Measurements from ENCODE around the gene JAK1.

JAK1 gene

DNA sequence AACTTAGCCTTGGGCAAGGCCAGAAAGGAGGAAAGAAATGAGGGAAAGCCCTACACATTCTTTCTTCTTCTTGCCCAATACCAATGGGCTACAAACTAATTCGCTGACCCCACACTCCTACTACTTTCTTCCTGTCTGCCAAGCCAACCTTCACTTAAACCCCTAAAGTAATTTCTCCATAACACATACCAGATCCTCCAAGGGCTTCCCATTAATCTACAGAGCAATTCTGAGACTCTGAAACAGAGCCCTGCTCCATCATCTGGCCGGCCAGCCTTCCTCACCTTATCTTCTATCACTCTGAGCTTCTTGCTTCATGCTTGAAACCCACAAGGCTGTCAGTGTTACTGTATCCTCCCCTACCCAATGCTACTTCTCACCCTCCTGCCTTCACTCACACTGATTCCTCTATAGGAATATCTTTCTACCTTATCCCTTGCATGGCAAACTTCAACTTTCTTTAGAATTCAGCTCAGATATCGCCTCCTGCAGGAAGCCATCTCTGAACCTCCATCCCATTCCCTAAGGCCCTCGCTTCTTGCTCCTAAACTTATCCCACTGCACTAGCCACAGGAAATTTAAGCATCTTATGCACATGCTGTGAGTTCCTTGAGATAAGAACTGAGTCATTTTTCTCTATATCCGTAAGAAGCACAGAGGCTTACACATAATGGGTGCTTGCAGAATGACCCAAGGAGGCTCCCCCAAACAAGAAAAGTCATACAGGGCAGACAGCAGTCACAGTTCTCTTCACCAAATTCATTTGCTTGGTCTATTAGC, 81.9 kb downstream of the JAK1 start:
- DNase-seq (ENCODE audit: low read depth): no peak
- no peak overlapping the region for H3K9ac ChIP-seq (ENCODE audit: low read length)
- no peak overlapping the region for H3K4me3 ChIP-seq (ENCODE audit: low read length)
- peaks cover 28% of the 10 kb centered on the region for H3K4me1 ChIP-seq (ENCODE audit: control insufficient read depth, insufficient read depth, low read length)
- H3K27me3 ChIP-seq (replicated peaks; ENCODE audit: control insufficient read depth, insufficient read depth, low read length): no peaks in the 10 kb centered on the region
- H3K9me3 ChIP-seq (ENCODE audit: control insufficient read depth, low read length): no peaks in the 10 kb centered on the region
- H3K36me3 ChIP-seq (ENCODE audit: control insufficient read depth, insufficient read depth, low read length, severe bottlenecking): peaks cover 37% of the 10 kb centered on the region

GRCh38 chr1:64882574-64883255, 83.6 kb downstream of the JAK1 start:
- peaks cover 50% of the 10 kb centered on the region for H3K36me3 ChIP-seq (ENCODE audit: control insufficient read depth, insufficient read depth, low read length, severe bottlenecking)
- no peak overlapping the region for H3K4me3 ChIP-seq (ENCODE audit: low read length)
- peaks cover 14% of the 10 kb centered on the region for H3K4me1 ChIP-seq (ENCODE audit: control insufficient read depth, insufficient read depth, low read length)
- DNase-seq (ENCODE audit: low read depth): no peak
- H3K27me3 ChIP-seq (replicated peaks; ENCODE audit: control insufficient read depth, insufficient read depth, low read length): no peaks in the 10 kb centered on the region
- no peaks in the 10 kb centered on the region for H3K9me3 ChIP-seq (ENCODE audit: control insufficient read depth, low read length)
- no peak overlapping the region for H3K9ac ChIP-seq (ENCODE audit: low read length)

DNA sequence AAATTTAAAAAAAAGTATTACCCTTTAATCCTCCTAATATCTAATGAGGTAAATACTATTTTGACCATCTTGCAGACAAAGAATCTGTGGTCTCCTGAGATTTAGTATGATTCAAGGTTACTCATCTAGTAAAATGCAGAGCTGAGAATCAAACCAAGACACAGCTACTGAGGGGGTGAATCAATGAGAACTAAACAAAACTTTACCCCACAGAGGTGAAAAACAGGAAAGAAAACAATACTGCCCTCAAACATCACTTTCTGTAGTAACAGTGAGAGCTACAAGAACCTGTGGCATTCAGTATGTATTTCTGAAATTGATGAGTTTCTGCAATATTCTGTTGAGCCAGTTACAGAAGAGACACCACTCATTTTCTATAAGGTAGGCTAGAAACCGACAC, 85.1 kb downstream of the JAK1 start:
- Histone ChIP-seq H3K4me3 (ENCODE audit: low read length) (no peak overlapping the region), H3K36me3 (ENCODE audit: control insufficient read depth, insufficient read depth, low read length, severe bottlenecking) (peaks cover 64% of the 10 kb centered on the region), H3K9ac (ENCODE audit: low read length) (no peak overlapping the region), H3K27me3 (replicated peaks; ENCODE audit: control insufficient read depth, insufficient read depth, low read length) (no peaks in the 10 kb centered on the region), H3K9me3 (ENCODE audit: control insufficient read depth, low read length) (no peaks in the 10 kb centered on the region), H3K4me1 (ENCODE audit: control insufficient read depth, insufficient read depth, low read length) (peaks cover 10% of the 10 kb centered on the region)
- no peak for DNase-seq (ENCODE audit: low read depth)

DNA sequence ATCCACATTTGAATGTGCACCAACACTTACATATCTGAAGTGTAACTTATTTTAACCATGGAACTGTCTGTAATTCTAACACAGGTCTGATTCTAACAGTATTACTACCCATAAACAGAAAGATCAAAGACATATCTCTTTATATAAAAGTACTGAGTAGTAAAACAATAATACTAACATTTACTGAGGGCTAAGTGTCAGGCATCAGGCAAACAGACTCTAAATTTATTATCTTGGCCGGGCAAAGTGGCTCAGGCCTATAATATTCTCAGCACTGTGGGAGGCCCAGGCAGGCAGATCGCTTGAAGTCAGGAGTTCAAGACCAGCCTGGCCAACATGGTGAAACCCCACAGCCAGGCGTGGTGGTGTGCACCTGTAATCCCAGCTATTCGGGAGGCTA, 85.9 kb downstream of the JAK1 start:
- H3K9ac ChIP-seq (ENCODE audit: low read length): no peak overlapping the region

DNA sequence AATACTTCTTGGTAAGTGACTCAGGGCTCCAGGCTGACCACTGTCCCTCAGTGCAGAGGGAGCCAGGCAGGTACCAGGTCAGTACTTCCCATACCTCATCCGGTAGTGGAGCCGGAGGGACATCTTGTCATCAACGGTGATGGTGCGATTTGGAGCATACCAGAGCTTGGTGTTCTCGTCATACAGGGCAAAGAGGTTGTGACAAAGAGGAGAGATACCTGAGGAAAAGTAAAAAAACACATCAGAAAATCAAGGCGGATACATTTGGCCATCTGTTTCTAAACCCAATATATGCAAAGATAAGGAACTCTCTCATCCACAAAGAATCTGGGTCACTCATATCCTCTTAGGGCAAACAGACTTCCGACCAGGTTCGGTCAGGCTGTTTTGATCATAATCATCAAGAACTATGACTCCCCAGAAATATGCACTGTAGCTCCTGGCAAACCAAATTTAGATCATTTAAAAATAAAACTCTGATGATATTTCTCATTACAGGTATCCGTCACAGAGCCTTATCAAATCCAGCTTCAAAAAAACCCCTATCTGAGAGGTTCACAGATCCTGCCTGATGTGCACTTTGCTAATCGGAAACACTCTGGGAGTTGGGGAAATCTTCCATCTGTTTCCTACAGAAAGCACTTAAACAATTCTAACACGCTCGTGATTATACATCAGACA, 87.3 kb downstream of the JAK1 start:
- peaks cover 74% of the 10 kb centered on the region for H3K36me3 ChIP-seq (ENCODE audit: control insufficient read depth, insufficient read depth, low read length, severe bottlenecking)
- H3K27me3 ChIP-seq (replicated peaks; ENCODE audit: control insufficient read depth, insufficient read depth, low read length): no peaks in the 10 kb centered on the region
- no peak overlapping the region for H3K9ac ChIP-seq (ENCODE audit: low read length)
- DNase-seq (ENCODE audit: low read depth): no peak
- H3K9me3 ChIP-seq (ENCODE audit: control insufficient read depth, low read length): no peaks in the 10 kb centered on the region
- H3K4me3 ChIP-seq (ENCODE audit: low read length): no peak overlapping the region
- peaks cover 10% of the 10 kb centered on the region for H3K4me1 ChIP-seq (ENCODE audit: control insufficient read depth, insufficient read depth, low read length)

More for the DNA sequence above, 85.9 kb downstream of the JAK1 start:
- Histone ChIP-seq H3K4me1 (ENCODE audit: control insufficient read depth, insufficient read depth, low read length) (peaks cover 10% of the 10 kb centered on the region), H3K27me3 (replicated peaks; ENCODE audit: control insufficient read depth, insufficient read depth, low read length) (no peaks in the 10 kb centered on the region), H3K36me3 (ENCODE audit: control insufficient read depth, insufficient read depth, low read length, severe bottlenecking) (peaks cover 72% of the 10 kb centered on the region), H3K9me3 (ENCODE audit: control insufficient read depth, low read length) (no peaks in the 10 kb centered on the region), H3K4me3 (ENCODE audit: low read length) (no peak overlapping the region)
- no peak for DNase-seq (ENCODE audit: low read depth)

GRCh38 chr1:64878090-64878489, 88.3 kb downstream of the JAK1 start:
- no peak overlapping the region for H3K9ac ChIP-seq (ENCODE audit: low read length)

DNA sequence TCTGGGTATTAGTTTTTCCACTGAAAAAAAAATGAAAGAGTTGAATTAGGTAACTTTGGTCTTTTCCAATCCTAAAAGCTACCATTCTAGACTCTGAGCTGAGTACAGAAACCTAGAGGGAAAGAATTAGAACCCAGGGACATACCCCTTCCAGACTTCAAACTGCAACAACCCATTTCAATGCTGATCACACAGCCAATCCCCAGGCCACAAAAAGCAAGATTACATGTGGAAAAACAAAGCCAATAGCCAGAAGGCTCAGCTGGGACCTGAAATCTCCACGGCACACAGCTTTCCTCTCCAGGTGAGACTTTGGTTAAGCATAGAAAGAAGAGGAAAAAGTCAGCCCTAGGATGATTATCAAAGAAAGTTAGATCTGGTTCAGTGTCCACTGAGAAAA, 88.8 kb downstream of the JAK1 start:
- H3K9ac ChIP-seq (ENCODE audit: low read length): no peak overlapping the region
- peaks cover 75% of the 10 kb centered on the region for H3K36me3 ChIP-seq (ENCODE audit: control insufficient read depth, insufficient read depth, low read length, severe bottlenecking)
- no peak for DNase-seq (ENCODE audit: low read depth)
- no peak overlapping the region for H3K4me3 ChIP-seq (ENCODE audit: low read length)
- no peaks in the 10 kb centered on the region for H3K27me3 ChIP-seq (replicated peaks; ENCODE audit: control insufficient read depth, insufficient read depth, low read length)
- H3K4me1 ChIP-seq (ENCODE audit: control insufficient read depth, insufficient read depth, low read length): peaks cover 18% of the 10 kb centered on the region
- no peaks in the 10 kb centered on the region for H3K9me3 ChIP-seq (ENCODE audit: control insufficient read depth, low read length)

More at GRCh38 chr1:64878090-64878489, 88.3 kb downstream of the JAK1 start:
- Histone ChIP-seq H3K4me1 (ENCODE audit: control insufficient read depth, insufficient read depth, low read length) (peaks cover 17% of the 10 kb centered on the region), H3K36me3 (ENCODE audit: control insufficient read depth, insufficient read depth, low read length, severe bottlenecking) (peaks cover 75% of the 10 kb centered on the region), H3K4me3 (ENCODE audit: low read length) (no peak overlapping the region), H3K27me3 (replicated peaks; ENCODE audit: control insufficient read depth, insufficient read depth, low read length) (no peaks in the 10 kb centered on the region), H3K9me3 (ENCODE audit: control insufficient read depth, low read length) (no peaks in the 10 kb centered on the region)
- no peak for DNase-seq (ENCODE audit: low read depth)

- H3K27me3 ChIP-seq (replicated peaks; ENCODE audit: control insufficient read depth, insufficient read depth, low read length): no peaks in the 10 kb centered on the region
- no peak overlapping the region for H3K9ac ChIP-seq (ENCODE audit: low read length)
- H3K9me3 ChIP-seq (ENCODE audit: control insufficient read depth, low read length): no peaks in the 10 kb centered on the region
- H3K4me1 ChIP-seq (ENCODE audit: control insufficient read depth, insufficient read depth, low read length): peaks cover 18% of the 10 kb centered on the region
- H3K4me3 ChIP-seq (ENCODE audit: low read length): no peak overlapping the region
- H3K36me3 ChIP-seq (ENCODE audit: control insufficient read depth, insufficient read depth, low read length, severe bottlenecking): peaks cover 75% of the 10 kb centered on the region
- DNase-seq (ENCODE audit: low read depth): no peak
Measured at GRCh38 chr1:64877151-64877550, 89.2 kb downstream of the JAK1 start.

GRCh38 chr1:64875606-64876005, 90.7 kb downstream of the JAK1 start:
- Histone ChIP-seq H3K4me3 (ENCODE audit: low read length) (no peak overlapping the region), H3K9ac (ENCODE audit: low read length) (no peak overlapping the region), H3K27me3 (replicated peaks; ENCODE audit: control insufficient read depth, insufficient read depth, low read length) (no peaks in the 10 kb centered on the region), H3K36me3 (ENCODE audit: control insufficient read depth, insufficient read depth, low read length, severe bottlenecking) (peaks cover 85% of the 10 kb centered on the region), H3K4me1 (ENCODE audit: control insufficient read depth, insufficient read depth, low read length) (peaks cover 8% of the 10 kb centered on the region), H3K9me3 (ENCODE audit: control insufficient read depth, low read length) (no peaks in the 10 kb centered on the region)
- DNase-seq (ENCODE audit: low read depth): no peak

DNA sequence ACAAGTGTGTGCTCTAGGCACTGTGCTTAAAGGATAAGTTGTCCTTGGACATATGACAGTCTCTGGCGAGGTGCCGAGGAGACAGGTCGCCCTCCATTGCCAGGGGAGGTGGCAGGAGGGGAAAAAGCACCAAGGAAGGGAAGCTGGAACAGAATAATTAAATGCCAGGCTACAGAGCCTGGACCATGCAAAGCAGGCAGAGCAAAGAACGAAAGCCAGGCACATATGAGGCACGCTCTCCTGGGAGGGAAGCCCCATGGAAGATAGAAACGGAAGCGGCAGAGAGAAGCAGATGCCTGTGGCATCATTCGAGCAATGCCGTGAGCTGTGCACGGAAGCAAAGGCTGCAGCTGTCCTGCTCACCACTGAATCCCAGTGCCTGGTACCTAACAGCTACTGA, 91.2 kb downstream of the JAK1 start:
- Histone ChIP-seq H3K9me3 (ENCODE audit: control insufficient read depth, low read length) (no peaks in the 10 kb centered on the region), H3K36me3 (ENCODE audit: control insufficient read depth, insufficient read depth, low read length, severe bottlenecking) (peaks cover 88% of the 10 kb centered on the region)
- no peak for DNase-seq (ENCODE audit: low read depth)

GRCh38 chr1:64874666-64875065, 91.7 kb downstream of the JAK1 start:
- no peak overlapping the region for H3K9ac ChIP-seq (ENCODE audit: low read length)
- H3K27me3 ChIP-seq (replicated peaks; ENCODE audit: control insufficient read depth, insufficient read depth, low read length): no peaks in the 10 kb centered on the region
- no peaks in the 10 kb centered on the region for H3K9me3 ChIP-seq (ENCODE audit: control insufficient read depth, low read length)
- H3K4me1 ChIP-seq (ENCODE audit: control insufficient read depth, insufficient read depth, low read length): peaks cover 8% of the 10 kb centered on the region
- DNase-seq (ENCODE audit: low read depth): no peak
- H3K4me3 ChIP-seq (ENCODE audit: low read length): no peak overlapping the region
- H3K36me3 ChIP-seq (ENCODE audit: control insufficient read depth, insufficient read depth, low read length, severe bottlenecking): peaks cover 92% of the 10 kb centered on the region

More for the DNA sequence above, 91.2 kb downstream of the JAK1 start:
- Histone ChIP-seq H3K4me3 (ENCODE audit: low read length) (no peak overlapping the region), H3K9ac (ENCODE audit: low read length) (no peak overlapping the region), H3K27me3 (replicated peaks; ENCODE audit: control insufficient read depth, insufficient read depth, low read length) (no peaks in the 10 kb centered on the region), H3K4me1 (ENCODE audit: control insufficient read depth, insufficient read depth, low read length) (peaks cover 8% of the 10 kb centered on the region)

All from adipocyte (in vitro differentiated cells).